B cell (primary cell): ENCODE data around the gene CCM2. TPM values are rescaled to one million over a fixed set of nuclear protein-coding genes. Genes with fewer than 3 reads are reported as not detected.

Experiments
- ATAC-seq: fragments of 200-7000 bp; cut with Tn5 transposase; one replicate; pipeline ENCODE4 v1.10.0; 2021; ENCODE audit warnings: low read depth, mild to moderate bottlenecking, moderate number of reproducible peaks, moderate library complexity
- CTCF ChIA-PET: fragments of 350-600 bp; sonication (Branson Sonifier 250); formaldehyde crosslinking; loops from one replicate; lab custom pipeline; 2021; ENCODE audit warnings: antibody characterized with exemption, inconsistent platforms; lab: Charles Lee
- POLR2A ChIA-PET: fragments of 350-600 bp; sonication (Branson Sonifier 250); formaldehyde crosslinking; loops from one replicate; lab custom pipeline; 2021; ENCODE audit warnings: antibody characterized with exemption; lab: Charles Lee
- DNase-seq: peaks from one replicate; pipeline ENCODE4 v3.0.0; 2013
- H2AFZ ChIP-seq: 2 replicates; pipeline ENCODE4 v1.6.1; 2012; ENCODE audit warnings: mild to moderate bottlenecking, low read depth, low read length; ENCODE audit not compliant: insufficient read depth, poor library complexity, severe bottlenecking
- H3K27ac ChIP-seq, 2 donors: 1 replicate in 1 of 2; 2 replicates in 1 of 2; pipeline ENCODE4 v1.5.1; 2012 to 2013; ENCODE audit warnings: low read length in 2 of 2, mild to moderate bottlenecking in 2 of 2, moderate library complexity in 1 of 2
- H3K27me3 ChIP-seq, 4 experiments: fragments of 200-600 bp in 1 of 4; sonication (generic) in 1 of 4; replicated peaks in 1 of 4; 1 replicate in 2 of 4; 2 replicates in 2 of 4; pipeline versions ENCODE4 v1.6.1 to v1.7.0; 2013 to 2016; ENCODE audit warnings: low read length in 3 of 4, mild to moderate bottlenecking in 2 of 4, mixed read lengths in 1 of 4, moderate library complexity in 1 of 4; ENCODE audit not compliant: insufficient read depth in 4 of 4, control insufficient read depth in 3 of 4; ENCODE audit errors: control extremely low read depth in 1 of 4
- H3K36me3 ChIP-seq, 2 experiments: replicated peaks in 1 of 2; 1 replicate in 1 of 2; 2 replicates in 1 of 2; pipeline versions ENCODE4 v1.6.1 to v1.7.1; 2013; ENCODE audit warnings: low read length in 1 of 2; ENCODE audit not compliant: insufficient read depth in 2 of 2, control insufficient read depth in 1 of 2; ENCODE audit errors: control extremely low read depth in 1 of 2, extremely low read depth in 1 of 2
- H3K4me1 ChIP-seq, 2 donors: fragments of 200-600 bp in 1 of 2; sonication (generic) in 1 of 2; 1 replicate in 1 of 2; 2 replicates in 1 of 2; pipeline versions ENCODE4 v1.5.1 to v1.6.1; 2013 to 2017; ENCODE audit warnings: low read length in 2 of 2; ENCODE audit not compliant: control insufficient read depth in 2 of 2, insufficient read depth in 2 of 2
- H3K4me2 ChIP-seq: replicated peaks from 2 replicates; pipeline ENCODE3; 2012; ENCODE audit warnings: mild to moderate bottlenecking, low read depth, low read length; ENCODE audit not compliant: poor library complexity, severe bottlenecking
- H3K4me3 ChIP-seq, 5 experiments: fragments of 200-600 bp in 1 of 5; sonication (generic) in 1 of 5; 1 replicate in 3 of 5; 2 replicates in 2 of 5; pipeline versions ENCODE4 v1.5.1 to v1.7.0; 2011 to 2016; ENCODE audit warnings: low read length in 4 of 5, mild to moderate bottlenecking in 4 of 5, low read depth in 2 of 5, control low read depth in 1 of 5, moderate library complexity in 1 of 5; ENCODE audit not compliant: insufficient read depth in 1 of 5; ENCODE audit errors: control extremely low read depth in 1 of 5, extremely low read depth in 1 of 5
- H3K79me2 ChIP-seq: fragments of 200-600 bp; sonication (generic); one replicate; pipeline ENCODE4 v1.6.0; 2016; ENCODE audit warnings: low read length; ENCODE audit not compliant: control insufficient read depth, insufficient read depth
- H3K9ac ChIP-seq: fragments of 200-600 bp; sonication (generic); 2 replicates; pipeline ENCODE4 v1.6.1; 2017; ENCODE audit warnings: mild to moderate bottlenecking, low read length, moderate library complexity
- H3K9me3 ChIP-seq, 3 donors: one replicate each; pipeline versions ENCODE4 v1.6.1 to v1.7.1; 2013; ENCODE audit warnings: low read length in 2 of 3; ENCODE audit not compliant: control insufficient read depth in 2 of 3, insufficient read depth in 1 of 3; ENCODE audit errors: control extremely low read depth in 1 of 3
- H4K20me1 ChIP-seq: 2 replicates; pipeline ENCODE4 v1.6.0; 2012; ENCODE audit warnings: mild to moderate bottlenecking, low read length; ENCODE audit not compliant: insufficient read depth, control insufficient read depth, poor library complexity, severe bottlenecking
- H3K27ac Mint-ChIP-seq: one replicate; pipeline ENCODE4 v1.8.0; 2021; ENCODE audit warnings: mixed read lengths
- H3K27me3 Mint-ChIP-seq: one replicate; pipeline ENCODE4 v1.8.0; 2021; ENCODE audit warnings: mixed read lengths
- H3K4me1 Mint-ChIP-seq: one replicate; pipeline ENCODE4 v1.8.0; 2021; ENCODE audit warnings: mixed read lengths
- H3K4me3 Mint-ChIP-seq: one replicate; pipeline ENCODE4 v1.8.0; 2021; ENCODE audit warnings: mixed read lengths
- H3K9me3 Mint-ChIP-seq: one replicate; pipeline ENCODE4 v1.8.0; 2022; ENCODE audit warnings: mixed read lengths; ENCODE audit not compliant: insufficient read depth
- CTCF ChIP-seq: fragments of 200-600 bp; IDR thresholded peaks from one replicate; pipeline ENCODE4 v1.8.0; 2022; ENCODE audit warnings: antibody characterized with exemption, mild to moderate bottlenecking
- EZH2 ChIP-seq: IDR thresholded peaks from 2 replicates; pipeline ENCODE4 v1.6.1; 2012; ENCODE audit warnings: borderline replicate concordance, low read depth, mild to moderate bottlenecking, moderate library complexity, low read length; ENCODE audit not compliant: insufficient read depth, poor library complexity, severe bottlenecking
- WGBS: methylation state at CpG from one replicate; pipeline ENCODE4 v1.1.5; 2013; ENCODE audit warnings: missing lambda C conversion rate; ENCODE audit not compliant: insufficient coverage; 5-methylcytosine and 5-hydroxymethylcytosine counted together
- intact Hi-C: fragments of 100-400 bp; cut with micrococcal nuclease; formaldehyde crosslinking; loops from one replicate; pipeline ENCODE4 v1.10.0; 2022
- polyA plus RNA-seq: library from polyadenylated mRNA; depleted of rRNA; stranded (reverse); fragments of >200 nt; gene quantifications from 2 replicates; pipeline ENCODE4 v1.2.3, GENCODE V29; 2012
- total RNA-seq, 2 donors: library from RNA; stranded (reverse); fragments of 120-200 nt in 1 of 2; gene quantifications; 1 replicate in 1 of 2; 2 replicates in 1 of 2; pipeline versions ENCODE4 v1.2.3 to v1.2.4, GENCODE V29; 2013 to 2022

CCM2 gene
- total and polyA plus RNA-seq, 2 donors (not counting 1 experiment from before 2014, with no cell fraction given): 150 to 201 TPM

- intact Hi-C loops: loop anchor here (5.0 to 10.0 kb wide), 4 partner anchors 33 to 984 kb away; partner anchors contain the start of genes DBNL, H2AZ2 and TMED4
- no peaks in the 10 kb centered on the region for H3K9me3 ChIP-seq
- WGBS: 22% methylated on average over 3 of the region's 7 CpGs
- Mint-ChIP-seq H3K9me3 (no peaks in the 10 kb centered on the region), H3K27ac (peak overlapping the region; percentile 79), H3K4me1 (peaks cover 70% of the 10 kb centered on the region), H3K27me3 (no peaks in the 10 kb centered on the region), H3K4me3 (peak overlapping the region; percentile 85)
- TF ChIP-seq EZH2: no peak
- TF ChIP-seq CTCF: no peak
- H3K9ac ChIP-seq: peak overlapping the region; percentile 75
- peaks cover 0 to 31% of the 10 kb centered on the region in 2 experiments for H3K36me3 ChIP-seq
- ChIA-PET CTCF (interaction anchor here (0.5 to 4.8 kb wide), 7 partner anchors 15 to 97 kb away, joined by 3 to 40 read pairs (median 4); partner anchors contain the start of gene MYO1G), POLR2A (interaction anchor here (0.6 to 4.6 kb wide), 5 partner anchors 15 to 50 kb away, joined by 3 to 77 read pairs (median 5); partner anchors contain the start of genes CCM2 and MYO1G)
- no peaks in the 10 kb centered on the region for H3K27me3 ChIP-seq
- DNase-seq: no peak
- H2AFZ ChIP-seq: no peak overlapping the region
- peak overlapping the region; percentile 88 for H3K4me2 ChIP-seq
- peak overlapping the region; percentile 76 to 83 for H3K27ac ChIP-seq
- peaks cover 52% of the 10 kb centered on the region for H4K20me1 ChIP-seq
- H3K4me3 ChIP-seq: peak overlapping the region; percentile 77 to 99 (median 83)
- no peak for ATAC-seq
- peaks cover 53 to 72% of the 10 kb centered on the region in 2 donors for H3K4me1 ChIP-seq
- peaks cover 95% of the 10 kb centered on the region for H3K79me2 ChIP-seq
These were observed 28.9 kb downstream of the CCM2 start for GRCh38 chr7:45028920-45029344.

GRCh38 chr7:45031829-45032228, 31.8 kb downstream of the CCM2 start:
- intact Hi-C loops: no loop called here
- Histone ChIP-seq H3K4me3 (no peak overlapping the region), H3K79me2 (peaks cover 94% of the 10 kb centered on the region), H3K4me1 (peaks cover 55 to 80% of the 10 kb centered on the region in 2 donors), H3K27me3 (no peaks in the 10 kb centered on the region), H3K4me2 (peak overlapping the region; percentile 5), H3K36me3 (peaks cover 0 to 46% of the 10 kb centered on the region in 2 experiments), H4K20me1 (peaks cover 78% of the 10 kb centered on the region), H3K27ac (peak overlapping the region in 1 of 2 donors; percentile 8), H2AFZ (no peak overlapping the region), H3K9me3 (no peaks in the 10 kb centered on the region), H3K9ac (no peak overlapping the region)
- 100% methylated on average over 1 of the region's 4 CpGs for WGBS
- ChIA-PET POLR2A (no interaction called here), CTCF (interaction anchor here (0.7 to 1.3 kb wide), 2 partner anchors 59 to 215 kb away, joined by 3 to 4 read pairs; no protein-coding TSS in a partner anchor)
- H3K9me3 Mint-ChIP-seq: no peaks in the 10 kb centered on the region
- no peaks in the 10 kb centered on the region for H3K27me3 Mint-ChIP-seq
- ATAC-seq (no peak), DNase-seq (no peak)
- TF ChIP-seq EZH2 (no peak), CTCF (no peak)
- peak overlapping the region; percentile 65 for H3K27ac Mint-ChIP-seq
- peak overlapping the region; percentile 29 for H3K4me3 Mint-ChIP-seq
- peaks cover 73% of the 10 kb centered on the region for H3K4me1 Mint-ChIP-seq
